GM20000 (cell line): Measurements from ENCODE around the gene KRTAP1-3.

Experiments
- DNase-seq: peaks from one replicate; pipeline ENCODE4 v3.0.0; 2012; ENCODE audit warnings: low spot score
- TF ChIP-seq, protein P1 (sequence below): IDR thresholded peaks from 2 replicates; pipeline ENCODE4 v1.5.1; 2012; ENCODE audit warnings: mild to moderate bottlenecking, control low read depth; ENCODE audit errors: extremely low read depth, missing control alignments

Gene KRTAP1-3

DNA sequence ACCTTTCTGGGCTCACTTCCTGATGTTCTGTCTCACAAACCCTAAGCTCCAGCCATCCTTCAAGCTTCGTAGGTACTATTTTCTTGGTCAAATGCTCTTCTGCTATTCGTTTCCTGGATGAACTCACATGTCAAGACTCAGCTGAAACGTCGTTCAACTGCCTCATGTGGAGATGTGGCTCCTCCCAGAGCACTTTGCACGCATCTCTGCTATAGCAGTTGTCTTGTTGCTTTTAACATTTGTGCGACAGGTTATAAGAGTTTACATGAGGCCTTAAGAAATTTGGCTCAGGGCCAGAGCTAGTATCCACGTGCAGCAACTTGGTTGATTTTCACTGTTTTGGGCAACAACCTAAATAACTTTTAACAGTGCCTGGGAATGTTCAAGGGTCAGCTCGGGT, 47.8 kb downstream of the KRTAP1-3 start:
- TF ChIP-seq, protein P1, sequence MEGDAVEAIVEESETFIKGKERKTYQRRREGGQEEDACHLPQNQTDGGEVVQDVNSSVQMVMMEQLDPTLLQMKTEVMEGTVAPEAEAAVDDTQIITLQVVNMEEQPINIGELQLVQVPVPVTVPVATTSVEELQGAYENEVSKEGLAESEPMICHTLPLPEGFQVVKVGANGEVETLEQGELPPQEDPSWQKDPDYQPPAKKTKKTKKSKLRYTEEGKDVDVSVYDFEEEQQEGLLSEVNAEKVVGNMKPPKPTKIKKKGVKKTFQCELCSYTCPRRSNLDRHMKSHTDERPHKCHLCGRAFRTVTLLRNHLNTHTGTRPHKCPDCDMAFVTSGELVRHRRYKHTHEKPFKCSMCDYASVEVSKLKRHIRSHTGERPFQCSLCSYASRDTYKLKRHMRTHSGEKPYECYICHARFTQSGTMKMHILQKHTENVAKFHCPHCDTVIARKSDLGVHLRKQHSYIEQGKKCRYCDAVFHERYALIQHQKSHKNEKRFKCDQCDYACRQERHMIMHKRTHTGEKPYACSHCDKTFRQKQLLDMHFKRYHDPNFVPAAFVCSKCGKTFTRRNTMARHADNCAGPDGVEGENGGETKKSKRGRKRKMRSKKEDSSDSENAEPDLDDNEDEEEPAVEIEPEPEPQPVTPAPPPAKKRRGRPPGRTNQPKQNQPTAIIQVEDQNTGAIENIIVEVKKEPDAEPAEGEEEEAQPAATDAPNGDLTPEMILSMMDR = no peak
- no peak for DNase-seq

GRCh38 chr17:40984226-40984625, 50.4 kb downstream of the KRTAP1-3 start, which contains the start of gene KRT40:
Gene KRT40, minus strand, starts transcription at chr17:40984326. Its CDS starts 53 bp downstream, at chr17:40984273.
- TF ChIP-seq, protein P1 = no peak
- no peak for DNase-seq
